ENCODE data around the gene SYAP1.

GRCh38 chrX:16786139-16786790, 66.9 kb downstream of the SYAP1 start, which contains the start of gene TXLNG:
- TF ChIP-seq CTCF (IDR thresholded peaks at IDR 0.05) (no peak), EZH2 (IDR thresholded peaks at IDR 0.05; ENCODE audit: borderline replicate concordance, insufficient read depth, low read depth, low read length, poor library complexity, severe bottlenecking) (no peak)

Measured in B cell (primary cell).